Activated naive CD4-positive, alpha-beta T cell treated with anti-CD3 and anti-CD28 coated beads for 36 hours (primary cell): ENCODE results near the gene MYO1D. TPM values are rescaled to one million over a fixed set of nuclear protein-coding genes. Genes with fewer than 3 reads are reported as not detected.

ENCODE experiments used
- CTCF ChIA-PET: fragments of 350-600 bp; sonication (Branson Sonifier 250); formaldehyde crosslinking; loops from one replicate; lab custom pipeline; 2021; ENCODE audit warnings: antibody characterized with exemption; lab: Charles Lee
- DNase-seq: peaks from one replicate; pipeline ENCODE4 v3.0.0-alpha.2; 2020
- H3K27ac Mint-ChIP-seq: one replicate; pipeline ENCODE4 v1.8.0; 2021; ENCODE audit warnings: mild to moderate bottlenecking, mixed read lengths
- H3K27me3 Mint-ChIP-seq: one replicate; pipeline ENCODE4 v1.8.0; 2021; ENCODE audit warnings: low read depth, mixed read lengths
- H3K36me3 Mint-ChIP-seq: one replicate; pipeline ENCODE4 v1.8.0; 2021; ENCODE audit warnings: low read depth, mixed read lengths
- H3K4me1 Mint-ChIP-seq: one replicate; pipeline ENCODE4 v1.8.0; 2021; ENCODE audit warnings: low read depth, mixed read lengths
- H3K4me3 Mint-ChIP-seq: one replicate; pipeline ENCODE4 v1.8.0; 2021; ENCODE audit warnings: mild to moderate bottlenecking, moderate library complexity, mixed read lengths
- H3K9me3 Mint-ChIP-seq: one replicate; pipeline ENCODE4 v1.8.0; 2021; ENCODE audit warnings: mixed read lengths
- intact Hi-C: fragments of 100-400 bp; cut with micrococcal nuclease; formaldehyde crosslinking; loops from one replicate; pipeline ENCODE4 v1.15.1; 2023
- total RNA-seq, 2 experiments: library from RNA; stranded (reverse); gene quantifications; one replicate each; pipeline ENCODE4 v1.2.3, GENCODE V29; 2021

MYO1D gene
- total RNA-seq, 2 experiments from 2014 or later = 6.7 to 8.3 TPM

- H3K4me1 Mint-ChIP-seq = peaks cover 70% of the 10 kb centered on the region
- DNase-seq = peak; percentile 61
- no peak overlapping the region for H3K4me3 Mint-ChIP-seq
Measured at GRCh38 chr17:32515677-32516383, 361.1 kb downstream of the MYO1D start.

GRCh38 chr17:32514606-32515005, 362.3 kb downstream of the MYO1D start:
- intact Hi-C loops = loop anchor here (1.0 kb wide), 2 partner anchors 9 to 11 kb away; no protein-coding TSS in a partner anchor
- H3K4me1 Mint-ChIP-seq = peaks cover 63% of the 10 kb centered on the region
- no peak for DNase-seq
- no peaks in the 10 kb centered on the region for H3K9me3 Mint-ChIP-seq
- H3K36me3 Mint-ChIP-seq = peaks cover 3% of the 10 kb centered on the region
- H3K27ac Mint-ChIP-seq = peak overlapping the region; percentile 81
- H3K4me3 Mint-ChIP-seq = no peak overlapping the region
- CTCF ChIA-PET = no interaction called here
- H3K27me3 Mint-ChIP-seq = no peaks in the 10 kb centered on the region

More at GRCh38 chr17:32515677-32516383, 361.1 kb downstream of the MYO1D start:
- H3K36me3 Mint-ChIP-seq = peaks cover 3% of the 10 kb centered on the region
- CTCF ChIA-PET = interaction anchor here (0.8 to 1.9 kb wide), 5 partner anchors 24 to 43 kb away, joined by 3 to 7 read pairs (median 3); no protein-coding TSS in a partner anchor
- no peaks in the 10 kb centered on the region for H3K9me3 Mint-ChIP-seq
- H3K27me3 Mint-ChIP-seq = no peaks in the 10 kb centered on the region
- intact Hi-C loops = loop anchor here (1.0 kb wide), 2 partner anchors 7 to 13 kb away; no protein-coding TSS in a partner anchor
- peak overlapping the region; percentile 81 for H3K27ac Mint-ChIP-seq

- Mint-ChIP-seq H3K4me3 (no peak overlapping the region), H3K27me3 (no peaks in the 10 kb centered on the region), H3K9me3 (no peaks in the 10 kb centered on the region), H3K36me3 (no peaks in the 10 kb centered on the region), H3K27ac (no peak overlapping the region), H3K4me1 (peaks cover 64% of the 10 kb centered on the region)
- no peak for DNase-seq
- CTCF ChIA-PET = interaction anchor here (0.5 to 1.2 kb wide), 3 partner anchors 26 to 96 kb away, joined by 3 read pairs; no protein-coding TSS in a partner anchor
- intact Hi-C loops = no loop called here
Measured at GRCh38 chr17:32513579-32513978, 363.3 kb downstream of the MYO1D start.

- Mint-ChIP-seq H3K4me1 (peaks cover 64% of the 10 kb centered on the region), H3K27ac (no peak overlapping the region), H3K36me3 (no peaks in the 10 kb centered on the region), H3K4me3 (no peak overlapping the region), H3K27me3 (no peaks in the 10 kb centered on the region), H3K9me3 (no peaks in the 10 kb centered on the region)
- intact Hi-C loops = no loop called here
- no peak for DNase-seq
- CTCF ChIA-PET = interaction anchor here (0.7 to 1.2 kb wide), 3 partner anchors 22 to 28 kb away, joined by 3 read pairs; no protein-coding TSS in a partner anchor
Measured at GRCh38 chr17:32512328-32512727, 364.6 kb downstream of the MYO1D start.

- Mint-ChIP-seq H3K36me3 (no peaks in the 10 kb centered on the region), H3K9me3 (no peaks in the 10 kb centered on the region), H3K4me1 (peaks cover 61% of the 10 kb centered on the region), H3K27ac (no peak overlapping the region), H3K4me3 (no peak overlapping the region), H3K27me3 (no peaks in the 10 kb centered on the region)
- intact Hi-C loops = no loop called here
- CTCF ChIA-PET = interaction anchor here (0.6 to 1.0 kb wide), 2 partner anchors 26 to 92 kb away, joined by 3 to 6 read pairs; no protein-coding TSS in a partner anchor
- no peak for DNase-seq
Measured at GRCh38 chr17:32510466-32510865, 366.5 kb downstream of the MYO1D start.

- CTCF ChIA-PET = interaction anchor here (0.7 to 1.5 kb wide), 3 partner anchors 8 to 99 kb away, joined by 3 to 4 read pairs (median 4); no protein-coding TSS in a partner anchor
- no peaks in the 10 kb centered on the region for H3K36me3 Mint-ChIP-seq
- H3K27ac Mint-ChIP-seq = peak overlapping the region; percentile 59
- intact Hi-C loops = no loop called here
- H3K4me1 Mint-ChIP-seq = peaks cover 66% of the 10 kb centered on the region
- H3K4me3 Mint-ChIP-seq = no peak overlapping the region
- DNase-seq = no peak
- H3K27me3 Mint-ChIP-seq = no peaks in the 10 kb centered on the region
- no peaks in the 10 kb centered on the region for H3K9me3 Mint-ChIP-seq
Measured at GRCh38 chr17:32508926-32509325, 368.0 kb downstream of the MYO1D start.

GRCh38 chr17:32504166-32504990, 372.5 kb downstream of the MYO1D start:
- peak overlapping the region; percentile 97 for H3K27ac Mint-ChIP-seq
- intact Hi-C loops = no loop called here
- peaks cover 2% of the 10 kb centered on the region for H3K36me3 Mint-ChIP-seq
- no peaks in the 10 kb centered on the region for H3K9me3 Mint-ChIP-seq
- no peaks in the 10 kb centered on the region for H3K27me3 Mint-ChIP-seq
- CTCF ChIA-PET = interaction anchor here (0.6 to 1.1 kb wide), 6 partner anchors 13 to 41 kb away, joined by 3 to 4 read pairs (median 3); no protein-coding TSS in a partner anchor
- H3K4me3 Mint-ChIP-seq = peak overlapping the region; percentile 47
- H3K4me1 Mint-ChIP-seq = peaks cover 80% of the 10 kb centered on the region
- peak; percentile 54 for DNase-seq

GRCh38 chr17:32503251-32504165, 373.4 kb downstream of the MYO1D start:
- DNase-seq = peak; percentile 83
- Mint-ChIP-seq H3K27me3 (no peaks in the 10 kb centered on the region), H3K4me3 (peak overlapping the region; percentile 47), H3K9me3 (no peaks in the 10 kb centered on the region), H3K27ac (peak overlapping the region; percentile 97), H3K4me1 (peaks cover 76% of the 10 kb centered on the region), H3K36me3 (peaks cover 2% of the 10 kb centered on the region)
- intact Hi-C loops = loop anchor here (1.0 kb wide), 4 partner anchors 12 to 61 kb away; no protein-coding TSS in a partner anchor
- CTCF ChIA-PET = interaction anchor here (1.0 to 1.1 kb wide), 3 partner anchors 12 to 19 kb away, joined by 3 to 4 read pairs (median 3); no protein-coding TSS in a partner anchor

GRCh38 chr17:32502710-32503109, 374.2 kb downstream of the MYO1D start:
- CTCF ChIA-PET = no interaction called here
- H3K27me3 Mint-ChIP-seq = no peaks in the 10 kb centered on the region
- DNase-seq = no peak
- peaks cover 2% of the 10 kb centered on the region for H3K36me3 Mint-ChIP-seq
- H3K4me3 Mint-ChIP-seq = peak overlapping the region; percentile 47
- H3K27ac Mint-ChIP-seq = peak overlapping the region; percentile 97
- peaks cover 70% of the 10 kb centered on the region for H3K4me1 Mint-ChIP-seq
- intact Hi-C loops = loop anchor here (1.0 kb wide), 4 partner anchors 12 to 62 kb away; no protein-coding TSS in a partner anchor
- H3K9me3 Mint-ChIP-seq = no peaks in the 10 kb centered on the region

GRCh38 chr17:32502013-32502412, 374.9 kb downstream of the MYO1D start:
- peaks cover 65% of the 10 kb centered on the region for H3K4me1 Mint-ChIP-seq
- no peaks in the 10 kb centered on the region for H3K27me3 Mint-ChIP-seq
- H3K9me3 Mint-ChIP-seq = no peaks in the 10 kb centered on the region
- CTCF ChIA-PET = no interaction called here
- H3K4me3 Mint-ChIP-seq = no peak overlapping the region
- no peak for DNase-seq
- H3K27ac Mint-ChIP-seq = peak overlapping the region; percentile 97
- intact Hi-C loops = no loop called here
- peaks cover 2% of the 10 kb centered on the region for H3K36me3 Mint-ChIP-seq

GRCh38 chr17:32498391-32498790, 378.5 kb downstream of the MYO1D start:
- intact Hi-C loops = no loop called here
- Mint-ChIP-seq H3K27me3 (no peaks in the 10 kb centered on the region), H3K4me3 (no peak overlapping the region), H3K36me3 (peaks cover 2% of the 10 kb centered on the region), H3K9me3 (no peaks in the 10 kb centered on the region), H3K27ac (no peak overlapping the region), H3K4me1 (peaks cover 43% of the 10 kb centered on the region)
- DNase-seq = no peak
- CTCF ChIA-PET = interaction anchor here (1.7 kb wide), 1 partner anchor 9 kb away, joined by 4 read pairs; no protein-coding TSS in a partner anchor
